ENCODE measurements around the gene CACNG8. TPM values are rescaled to one million over a fixed set of nuclear protein-coding genes. Genes with fewer than 3 reads are reported as not detected.

Gene CACNG8
- total and polyA plus RNA-seq, 4 donors = 0.01 to 0.15 (median 0.06) TPM; not detected in 1

GRCh38 chr19:53960187-53960586 lies 2.5 kb upstream of the CACNG8 start:
- no peak for ATAC-seq (ENCODE audit: insufficient read depth, low FRiP score)
- DNase-seq = no peak
- Histone ChIP-seq H3K4me1 (ENCODE audit: control insufficient read depth in 5 of 5, insufficient read depth in 5 of 5, low read length in 5 of 5) (peaks cover 0 to 4% (median 0%) of the 10 kb centered on the region in 5 donors), H3K9ac (ENCODE audit: insufficient read depth in 1 of 2, low read length in 2 of 2) (no peak overlapping the region), H3K27me3 (ENCODE audit: control insufficient read depth in 3 of 3, insufficient read depth in 3 of 3, low read length in 2 of 3) (peaks cover 8 to 65% (median 58%) of the 10 kb centered on the region in 3 donors), H3K9me3 (ENCODE audit: control insufficient read depth in 4 of 4, insufficient read depth in 3 of 4, low read length in 3 of 4) (peaks cover 0 to 7% (median 0%) of the 10 kb centered on the region in 4 donors), H3K36me3 (ENCODE audit: control insufficient read depth in 4 of 4, insufficient read depth in 4 of 4, low read length in 4 of 4) (no peaks in the 10 kb centered on the region), H3K27ac (ENCODE audit: low read depth in 1 of 2, low read length in 1 of 2) (no peak overlapping the region), H3K4me3 (no peak overlapping the region)
- 5 to 8% methylated on average over 10 of the region's 10 CpGs for WGBS, 2 donors
- no peak for TF ChIP-seq CTCF (IDR thresholded peaks at IDR 0.05; ENCODE audit: control extremely low read depth, extremely low read depth)

- WGBS, 2 donors = 4 to 5% methylated on average over 8 of the region's 8 CpGs
Measured at GRCh38 chr19:53960886-53961285, 1.9 kb upstream of the CACNG8 start.

GRCh38 chr19:53961523-53962356 lies 997 bp upstream of the CACNG8 start:
- Histone ChIP-seq H3K27me3 (ENCODE audit: control insufficient read depth in 3 of 3, insufficient read depth in 3 of 3, low read length in 2 of 3) (peaks cover 8 to 71% (median 53%) of the 10 kb centered on the region in 3 donors), H3K9ac (ENCODE audit: insufficient read depth in 1 of 2, low read length in 2 of 2) (no peak overlapping the region), H3K27ac (ENCODE audit: low read depth in 1 of 2, low read length in 1 of 2) (no peak overlapping the region), H3K36me3 (ENCODE audit: control insufficient read depth in 4 of 4, insufficient read depth in 4 of 4, low read length in 4 of 4) (no peaks in the 10 kb centered on the region), H3K4me3 (no peak overlapping the region), H3K9me3 (ENCODE audit: control insufficient read depth in 4 of 4, insufficient read depth in 3 of 4, low read length in 3 of 4) (peaks cover 0 to 8% (median 0%) of the 10 kb centered on the region in 4 donors), H3K4me1 (ENCODE audit: control insufficient read depth in 5 of 5, insufficient read depth in 5 of 5, low read length in 5 of 5) (peaks cover 0 to 4% (median 0%) of the 10 kb centered on the region in 5 donors)
- TF ChIP-seq CTCF (IDR thresholded peaks at IDR 0.05; ENCODE audit: control extremely low read depth, extremely low read depth) = no peak
- no peak for ATAC-seq (ENCODE audit: insufficient read depth, low FRiP score)
- 4% methylated on average over 32 of the region's 32 CpGs for WGBS, 2 donors
- DNase-seq = no peak

More at GRCh38 chr19:53960886-53961285, 1.9 kb upstream of the CACNG8 start:
- Histone ChIP-seq H3K9ac (ENCODE audit: insufficient read depth in 1 of 2, low read length in 2 of 2) (no peak overlapping the region), H3K4me3 (no peak overlapping the region), H3K27ac (ENCODE audit: low read depth in 1 of 2, low read length in 1 of 2) (no peak overlapping the region), H3K9me3 (ENCODE audit: control insufficient read depth in 4 of 4, insufficient read depth in 3 of 4, low read length in 3 of 4) (peaks cover 0 to 7% (median 0%) of the 10 kb centered on the region in 4 donors), H3K27me3 (ENCODE audit: control insufficient read depth in 3 of 3, insufficient read depth in 3 of 3, low read length in 2 of 3) (peaks cover 8 to 67% (median 53%) of the 10 kb centered on the region in 3 donors), H3K36me3 (ENCODE audit: control insufficient read depth in 4 of 4, insufficient read depth in 4 of 4, low read length in 4 of 4) (no peaks in the 10 kb centered on the region), H3K4me1 (ENCODE audit: control insufficient read depth in 5 of 5, insufficient read depth in 5 of 5, low read length in 5 of 5) (peaks cover 0 to 4% (median 0%) of the 10 kb centered on the region in 5 donors)
- ATAC-seq (ENCODE audit: insufficient read depth, low FRiP score) (no peak), DNase-seq (no peak)
- TF ChIP-seq CTCF (IDR thresholded peaks at IDR 0.05; ENCODE audit: control extremely low read depth, extremely low read depth) = no peak

Data from lung (tissue), 12 donors.